ENCODE measurements around the gene ARSB.
"Not testable (repeated sequence)": the region's sequence is repeated elsewhere in the genome, so short reads cannot be mapped to it uniquely, and the experiment has no call there.

The ARSB gene

GRCh38 chr5:78746021-78746770 is 238.9 kb downstream of the ARSB start:
- Histone ChIP-seq H3K4me1 (ENCODE audit: control insufficient read depth, insufficient read depth, low read length) (peaks cover 4% of the 10 kb centered on the region), H3K4me3 (ENCODE audit: low read depth, low read length) (no peak overlapping the region), H3K36me3 (ENCODE audit: control insufficient read depth, insufficient read depth, low read length) (no peaks in the 10 kb centered on the region), H3K27me3 (ENCODE audit: control insufficient read depth, insufficient read depth, low read length) (no peaks in the 10 kb centered on the region), H3K9me3 (ENCODE audit: control insufficient read depth, insufficient read depth, low read length) (no peaks in the 10 kb centered on the region), H3K9ac (ENCODE audit: low read depth, low read length) (no peak overlapping the region)

DNA sequence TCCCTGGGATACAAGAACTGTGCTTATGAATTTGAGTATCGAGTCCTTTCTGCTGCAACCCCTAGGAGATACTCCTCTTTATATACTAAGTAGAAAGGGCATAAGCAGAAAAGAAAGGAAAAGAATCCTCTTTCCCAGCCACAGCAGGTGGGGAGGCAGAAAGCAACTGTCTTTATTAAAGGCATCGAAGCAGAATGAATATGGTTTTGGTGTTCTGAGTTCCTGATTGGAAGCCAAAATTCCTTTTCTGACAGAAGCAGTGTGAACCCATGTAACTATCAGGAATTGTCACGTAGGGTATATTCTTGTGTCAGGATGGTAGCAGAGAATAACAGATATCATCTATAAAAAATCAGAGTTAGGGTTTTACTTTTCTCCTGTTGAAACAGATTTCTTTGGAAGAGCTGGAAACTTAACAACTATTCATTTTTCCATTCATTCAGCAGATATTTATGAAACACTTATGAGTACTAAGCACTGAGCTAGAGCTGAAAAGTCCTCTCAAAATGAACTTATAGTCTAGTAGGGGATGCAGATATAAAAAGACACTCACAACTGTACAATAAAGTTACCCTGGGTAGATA is 240.1 kb downstream of the ARSB start:
- H3K4me1 ChIP-seq (ENCODE audit: control insufficient read depth, insufficient read depth, low read length): peaks cover 4% of the 10 kb centered on the region
- H3K4me3 ChIP-seq (ENCODE audit: low read depth, low read length): no peak overlapping the region
- no peaks in the 10 kb centered on the region for H3K36me3 ChIP-seq (ENCODE audit: control insufficient read depth, insufficient read depth, low read length)
- no peaks in the 10 kb centered on the region for H3K27me3 ChIP-seq (ENCODE audit: control insufficient read depth, insufficient read depth, low read length)
- no peaks in the 10 kb centered on the region for H3K9me3 ChIP-seq (ENCODE audit: control insufficient read depth, insufficient read depth, low read length)
- H3K9ac ChIP-seq (ENCODE audit: low read depth, low read length): no peak overlapping the region

GRCh38 chr5:78741019-78741418 is 244.1 kb downstream of the ARSB start:
- Histone ChIP-seq H3K9ac (ENCODE audit: low read depth, low read length) (no peak overlapping the region), H3K36me3 (ENCODE audit: control insufficient read depth, insufficient read depth, low read length) (no peaks in the 10 kb centered on the region), H3K4me1 (ENCODE audit: control insufficient read depth, insufficient read depth, low read length) (no peaks in the 10 kb centered on the region), H3K4me3 (ENCODE audit: low read depth, low read length) (no peak overlapping the region), H3K27me3 (ENCODE audit: control insufficient read depth, insufficient read depth, low read length) (no peaks in the 10 kb centered on the region), H3K9me3 (ENCODE audit: control insufficient read depth, insufficient read depth, low read length) (no peaks in the 10 kb centered on the region)

DNA sequence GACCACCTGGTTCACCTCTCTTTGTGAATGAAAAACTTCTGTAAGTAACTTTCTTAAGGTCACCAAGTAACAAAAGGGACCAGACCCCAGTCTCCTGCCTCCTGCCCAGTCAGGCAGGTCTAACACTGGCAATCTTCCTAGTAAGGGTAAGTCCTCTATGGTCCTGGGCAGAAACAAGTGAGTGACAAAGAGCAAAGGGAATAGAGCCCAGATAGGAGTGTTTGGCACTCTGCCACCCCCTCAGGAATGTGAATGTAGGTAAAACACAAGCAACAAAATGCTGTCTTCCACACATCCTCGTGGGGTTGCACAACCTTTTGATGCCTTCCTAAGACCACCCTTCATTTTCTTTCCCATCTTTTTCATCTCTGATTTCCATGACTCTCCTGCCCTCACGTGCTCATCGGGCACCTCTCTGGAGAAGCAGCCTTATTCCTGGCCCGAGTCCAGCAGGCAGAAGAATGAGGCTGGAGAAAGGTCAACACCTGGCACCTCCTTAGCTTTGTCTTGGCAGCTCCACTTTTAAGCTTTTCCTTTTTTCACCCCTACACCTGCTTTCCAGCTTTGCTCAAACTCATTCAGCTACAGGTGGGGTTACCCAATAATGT is 246.3 kb downstream of the ARSB start:
- Histone ChIP-seq H3K4me1 (ENCODE audit: control insufficient read depth, insufficient read depth, low read length) (no peaks in the 10 kb centered on the region), H3K4me3 (ENCODE audit: low read depth, low read length) (no peak overlapping the region), H3K9me3 (ENCODE audit: control insufficient read depth, insufficient read depth, low read length) (no peaks in the 10 kb centered on the region), H3K27me3 (ENCODE audit: control insufficient read depth, insufficient read depth, low read length) (no peaks in the 10 kb centered on the region), H3K9ac (ENCODE audit: low read depth, low read length) (no peak overlapping the region), H3K36me3 (ENCODE audit: control insufficient read depth, insufficient read depth, low read length) (no peaks in the 10 kb centered on the region)

DNA sequence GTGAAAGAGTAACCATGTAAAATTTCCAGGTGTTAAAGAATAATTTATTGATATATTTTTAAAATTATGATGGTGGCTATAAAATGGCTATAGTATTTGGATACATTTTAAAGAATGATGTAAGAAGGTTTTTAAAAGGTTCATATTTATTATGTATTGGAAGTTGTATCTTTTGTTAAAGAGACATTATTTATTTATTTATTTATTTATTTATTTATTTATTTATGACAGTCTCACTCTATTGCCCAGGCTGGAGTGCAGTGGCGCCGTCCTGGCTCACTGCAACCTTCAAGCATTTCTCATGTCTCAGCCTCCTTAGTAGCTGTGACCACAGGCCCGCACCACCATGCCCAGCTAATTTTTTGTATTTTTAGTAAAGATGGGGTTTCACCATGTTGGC is 247.0 kb downstream of the ARSB start:
- H3K4me1 ChIP-seq (ENCODE audit: control insufficient read depth, insufficient read depth, low read length): no peaks in the 10 kb centered on the region
- no peak overlapping the region for H3K9ac ChIP-seq (ENCODE audit: low read depth, low read length)
- H3K27me3 ChIP-seq (ENCODE audit: control insufficient read depth, insufficient read depth, low read length): no peaks in the 10 kb centered on the region
- H3K36me3 ChIP-seq (ENCODE audit: control insufficient read depth, insufficient read depth, low read length): no peaks in the 10 kb centered on the region
- H3K9me3 ChIP-seq (ENCODE audit: control insufficient read depth, insufficient read depth, low read length): no peaks in the 10 kb centered on the region
- no peak overlapping the region for H3K4me3 ChIP-seq (ENCODE audit: low read depth, low read length)

DNA sequence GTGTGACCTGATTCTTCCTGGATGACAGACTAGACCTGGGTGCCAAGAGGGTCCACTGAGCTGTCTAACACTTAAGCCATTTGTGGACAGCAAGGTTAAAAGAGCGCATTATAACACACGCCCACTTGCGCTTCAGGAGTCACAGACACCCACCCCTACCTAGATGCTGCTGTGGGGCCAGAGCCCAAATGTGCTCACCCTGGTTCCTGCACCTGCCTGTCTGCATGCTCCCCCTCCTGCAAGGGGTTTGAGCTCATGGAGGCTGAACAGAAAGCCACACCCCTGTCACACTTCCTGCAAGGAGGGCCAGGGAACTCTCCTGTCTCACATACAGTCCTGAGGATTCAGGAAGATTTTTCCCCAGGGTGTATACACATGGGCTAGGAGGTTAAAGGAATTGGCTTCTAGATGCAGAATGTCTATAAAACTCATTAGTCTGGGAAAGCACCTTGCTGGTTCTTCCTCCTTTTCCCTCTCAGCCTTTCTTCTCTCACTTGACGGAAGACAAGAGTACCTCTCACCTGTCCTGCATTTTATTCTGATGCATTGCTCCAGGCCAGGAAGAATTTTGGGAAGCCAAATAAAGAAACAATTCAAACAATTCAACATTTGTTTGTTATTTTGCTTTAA is 249.2 kb downstream of the ARSB start:
- Histone ChIP-seq H3K9me3 (ENCODE audit: control insufficient read depth, insufficient read depth, low read length) (no peaks in the 10 kb centered on the region), H3K9ac (ENCODE audit: low read depth, low read length) (no peak overlapping the region), H3K27me3 (ENCODE audit: control insufficient read depth, insufficient read depth, low read length) (no peaks in the 10 kb centered on the region), H3K4me3 (ENCODE audit: low read depth, low read length) (no peak overlapping the region), H3K4me1 (ENCODE audit: control insufficient read depth, insufficient read depth, low read length) (no peaks in the 10 kb centered on the region), H3K36me3 (ENCODE audit: control insufficient read depth, insufficient read depth, low read length) (no peaks in the 10 kb centered on the region)

DNA sequence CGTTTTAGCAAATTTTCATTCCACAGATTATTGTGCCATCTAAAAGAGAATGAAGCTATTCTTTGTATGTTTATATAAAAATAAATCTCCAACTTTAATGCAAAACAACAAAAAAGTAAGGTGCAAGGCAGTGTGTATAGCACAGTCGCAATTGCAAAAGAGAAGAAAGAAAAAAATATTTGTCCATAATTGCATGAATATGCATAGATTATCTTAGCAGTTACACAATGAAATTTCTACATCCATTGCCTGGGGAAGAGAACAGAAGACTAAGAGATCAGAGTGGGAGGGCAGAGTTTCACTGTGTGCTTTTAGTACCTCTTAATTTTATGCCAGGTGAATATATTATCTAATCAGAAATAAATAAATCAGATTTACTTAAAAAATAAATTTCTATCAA is 250.2 kb downstream of the ARSB start:
- Histone ChIP-seq H3K9ac (ENCODE audit: low read depth, low read length) (no peak overlapping the region), H3K27me3 (ENCODE audit: control insufficient read depth, insufficient read depth, low read length) (no peaks in the 10 kb centered on the region), H3K9me3 (ENCODE audit: control insufficient read depth, insufficient read depth, low read length) (no peaks in the 10 kb centered on the region), H3K4me1 (ENCODE audit: control insufficient read depth, insufficient read depth, low read length) (no peaks in the 10 kb centered on the region), H3K4me3 (ENCODE audit: low read depth, low read length) (no peak overlapping the region), H3K36me3 (ENCODE audit: control insufficient read depth, insufficient read depth, low read length) (no peaks in the 10 kb centered on the region)

- H3K36me3 ChIP-seq (ENCODE audit: control insufficient read depth, insufficient read depth, low read length): no peaks in the 10 kb centered on the region
- H3K4me1 ChIP-seq (ENCODE audit: control insufficient read depth, insufficient read depth, low read length): no peaks in the 10 kb centered on the region
- H3K27me3 ChIP-seq (ENCODE audit: control insufficient read depth, insufficient read depth, low read length): no peaks in the 10 kb centered on the region
- H3K4me3 ChIP-seq (ENCODE audit: low read depth, low read length): no peak overlapping the region
- H3K9me3 ChIP-seq (ENCODE audit: control insufficient read depth, insufficient read depth, low read length): no peaks in the 10 kb centered on the region
- no peak overlapping the region for H3K9ac ChIP-seq (ENCODE audit: low read depth, low read length)
Measured at GRCh38 chr5:78734094-78734845, 250.8 kb downstream of the ARSB start.

- not testable (repeated sequence) for H3K4me3 ChIP-seq (ENCODE audit: low read depth, low read length); H3K36me3 ChIP-seq (ENCODE audit: control insufficient read depth, insufficient read depth, low read length); H3K9me3 ChIP-seq (ENCODE audit: control insufficient read depth, insufficient read depth, low read length); H3K4me1 ChIP-seq (ENCODE audit: control insufficient read depth, insufficient read depth, low read length); H3K9ac ChIP-seq (ENCODE audit: low read depth, low read length); H3K27me3 ChIP-seq (ENCODE audit: control insufficient read depth, insufficient read depth, low read length)
Measured at GRCh38 chr5:78732721-78733120, 252.4 kb downstream of the ARSB start.

DNA sequence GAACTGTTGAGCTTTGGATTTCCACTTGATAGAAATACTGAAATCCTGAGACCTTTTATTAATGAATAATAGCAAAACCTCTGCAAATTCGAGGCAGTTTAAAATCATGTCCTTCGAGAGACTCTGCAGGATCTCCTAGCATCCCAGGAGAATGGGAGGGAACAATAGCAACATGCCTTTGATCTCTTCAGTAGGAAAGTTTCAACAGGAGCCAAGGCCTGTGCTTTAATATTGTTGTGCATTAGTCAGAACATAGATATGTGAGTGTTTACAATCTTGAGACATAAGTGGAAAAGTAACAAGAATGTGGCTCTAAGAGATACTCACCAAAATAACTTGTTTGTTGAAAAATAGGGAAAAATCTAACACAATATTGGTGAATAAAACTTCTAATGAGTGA is 253.2 kb downstream of the ARSB start:
- no peaks in the 10 kb centered on the region for H3K4me1 ChIP-seq (ENCODE audit: control insufficient read depth, insufficient read depth, low read length)
- no peak overlapping the region for H3K9ac ChIP-seq (ENCODE audit: low read depth, low read length)
- H3K4me3 ChIP-seq (ENCODE audit: low read depth, low read length): no peak overlapping the region
- H3K27me3 ChIP-seq (ENCODE audit: control insufficient read depth, insufficient read depth, low read length): no peaks in the 10 kb centered on the region
- H3K9me3 ChIP-seq (ENCODE audit: control insufficient read depth, insufficient read depth, low read length): no peaks in the 10 kb centered on the region
- H3K36me3 ChIP-seq (ENCODE audit: control insufficient read depth, insufficient read depth, low read length): no peaks in the 10 kb centered on the region

- Histone ChIP-seq H3K27me3 (ENCODE audit: control insufficient read depth, insufficient read depth, low read length) (no peaks in the 10 kb centered on the region), H3K36me3 (ENCODE audit: control insufficient read depth, insufficient read depth, low read length) (no peaks in the 10 kb centered on the region), H3K4me1 (ENCODE audit: control insufficient read depth, insufficient read depth, low read length) (no peaks in the 10 kb centered on the region), H3K9me3 (ENCODE audit: control insufficient read depth, insufficient read depth, low read length) (no peaks in the 10 kb centered on the region), H3K4me3 (ENCODE audit: low read depth, low read length) (no peak overlapping the region), H3K9ac (ENCODE audit: low read depth, low read length) (no peak overlapping the region)
Measured at GRCh38 chr5:78730300-78731094, 254.6 kb downstream of the ARSB start.

Measured in iPS-15b (cell line).